ENCODE measurements around the gene NAT10. TPM values are rescaled to one million over a fixed set of nuclear protein-coding genes. Genes with fewer than 3 reads are reported as not detected.

NAT10 gene
- total RNA-seq, 1 experiment from 2014 or later, result 103 TPM

DNA sequence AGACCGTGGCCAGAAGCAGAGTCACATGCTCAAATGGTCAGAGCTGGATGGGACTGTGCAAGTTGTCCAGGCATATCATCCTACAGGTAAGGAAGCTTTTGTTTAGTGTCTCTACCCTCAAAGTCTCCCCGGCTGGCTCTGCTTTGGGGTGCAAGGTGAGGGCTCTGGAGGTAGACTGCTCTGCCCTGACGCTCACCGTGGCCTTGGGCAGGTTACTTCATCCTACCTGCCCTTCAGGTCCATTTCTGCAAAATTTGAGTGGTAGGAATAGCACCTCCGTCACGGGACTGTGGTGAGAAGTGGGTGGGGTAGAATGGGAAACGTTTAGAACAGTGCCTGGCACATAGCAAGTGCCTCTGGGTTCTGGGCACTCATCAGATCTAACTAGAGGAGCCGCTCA lies 42.2 kb downstream of the NAT10 start:
- no peaks in the 10 kb centered on the region for H3K79me2 ChIP-seq (ENCODE audit: insufficient read depth, low read length)
- no peak overlapping the region for H4K91ac ChIP-seq (ENCODE audit: insufficient read length, low read depth, low read length)
- no peak for DNase-seq
- H3K4me2 ChIP-seq (ENCODE audit: insufficient read depth, insufficient read length, low read length), result no peak overlapping the region
- no peak overlapping the region for H2BK12ac ChIP-seq (ENCODE audit: insufficient read length, low read depth, low read length)
- no peaks in the 10 kb centered on the region for H3K79me1 ChIP-seq (ENCODE audit: insufficient read depth, low read depth, low read length, poor library complexity, severe bottlenecking)
- H2BK5ac ChIP-seq (ENCODE audit: insufficient read length, low read length), result no peak overlapping the region
- no peaks in the 10 kb centered on the region for H3K27me3 ChIP-seq (ENCODE audit: insufficient read depth, low read length)
- Mint-ChIP-seq H3K9me3 (no peaks in the 10 kb centered on the region), H3K4me3 (no peak overlapping the region), H3K4me1 (no peaks in the 10 kb centered on the region), H3K36me3 (ENCODE audit: insufficient read depth in 1 of 3, low read depth in 3 of 3) (peaks cover 39 to 66% (median 57%) of the 10 kb centered on the region in 3 experiments; a peak in 6 of 7 replicates), H3K27ac (no peak overlapping the region), H3K27me3 (ENCODE audit: low read depth) (no peaks in the 10 kb centered on the region)
- H2AK5ac ChIP-seq (ENCODE audit: insufficient read length, low read length), result no peak overlapping the region
- no peak overlapping the region for H3K23ac ChIP-seq (ENCODE audit: insufficient read length, low read depth, low read length)
- TF ChIP-seq, protein P1, sequence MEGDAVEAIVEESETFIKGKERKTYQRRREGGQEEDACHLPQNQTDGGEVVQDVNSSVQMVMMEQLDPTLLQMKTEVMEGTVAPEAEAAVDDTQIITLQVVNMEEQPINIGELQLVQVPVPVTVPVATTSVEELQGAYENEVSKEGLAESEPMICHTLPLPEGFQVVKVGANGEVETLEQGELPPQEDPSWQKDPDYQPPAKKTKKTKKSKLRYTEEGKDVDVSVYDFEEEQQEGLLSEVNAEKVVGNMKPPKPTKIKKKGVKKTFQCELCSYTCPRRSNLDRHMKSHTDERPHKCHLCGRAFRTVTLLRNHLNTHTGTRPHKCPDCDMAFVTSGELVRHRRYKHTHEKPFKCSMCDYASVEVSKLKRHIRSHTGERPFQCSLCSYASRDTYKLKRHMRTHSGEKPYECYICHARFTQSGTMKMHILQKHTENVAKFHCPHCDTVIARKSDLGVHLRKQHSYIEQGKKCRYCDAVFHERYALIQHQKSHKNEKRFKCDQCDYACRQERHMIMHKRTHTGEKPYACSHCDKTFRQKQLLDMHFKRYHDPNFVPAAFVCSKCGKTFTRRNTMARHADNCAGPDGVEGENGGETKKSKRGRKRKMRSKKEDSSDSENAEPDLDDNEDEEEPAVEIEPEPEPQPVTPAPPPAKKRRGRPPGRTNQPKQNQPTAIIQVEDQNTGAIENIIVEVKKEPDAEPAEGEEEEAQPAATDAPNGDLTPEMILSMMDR (conservative IDR thresholded peaks at IDR 0.05), result no peak
- no peak overlapping the region for H3K4ac ChIP-seq (ENCODE audit: low read depth, low read length)
- H3K4me1 ChIP-seq (ENCODE audit: insufficient read depth, low read length), result no peaks in the 10 kb centered on the region
- H2AFZ ChIP-seq (ENCODE audit: low read length), result no peak overlapping the region
- no peaks in the 10 kb centered on the region for H3K9me3 ChIP-seq (ENCODE audit: control insufficient read depth, low read depth, low read length)
- H4K5ac ChIP-seq (ENCODE audit: insufficient read length, low read depth, low read length), result no peak overlapping the region
- H3K14ac ChIP-seq (ENCODE audit: insufficient read depth, low read length), result no peak overlapping the region
- H3K27ac ChIP-seq (ENCODE audit: insufficient read length, low read depth, low read length), result no peak overlapping the region
- H4K8ac ChIP-seq (replicated peaks; ENCODE audit: insufficient read length, low read depth, low read length), result no peak overlapping the region
- H3T11ph ChIP-seq (ENCODE audit: low read length), result no peak overlapping the region
- H3K23me2 ChIP-seq (ENCODE audit: insufficient read length, low read depth, low read length, poor library complexity, severe bottlenecking), result no peaks in the 10 kb centered on the region
- H3K9ac ChIP-seq (ENCODE audit: extremely low read depth, insufficient read length, low read length), result no peak overlapping the region
- H2BK20ac ChIP-seq (ENCODE audit: low read depth, low read length, poor library complexity, severe bottlenecking), result no peak overlapping the region
- H4K20me1 ChIP-seq (ENCODE audit: control insufficient read depth, insufficient read depth, insufficient read length), result no peaks in the 10 kb centered on the region
- no peak overlapping the region for H3K18ac ChIP-seq (ENCODE audit: insufficient read length, low read depth, low read length)
- WGBS (ENCODE audit: extremely low coverage, insufficient read length, low lambda C conversion rate), result no CpG with 5 or more reads among the region's 8 CpGs
- no peak overlapping the region for H2BK15ac ChIP-seq (ENCODE audit: low read depth, low read length)
- no peak overlapping the region for H3K56ac ChIP-seq (ENCODE audit: insufficient read length, low read depth, low read length)
- no peak overlapping the region for H2BK120ac ChIP-seq (ENCODE audit: low read depth, low read length, poor library complexity, severe bottlenecking)

Measured in H9 (cell line).